Cardiac septum (tissue), 1 donor: ENCODE data around the gene CRISPLD2. TPM values are rescaled to one million over a fixed set of nuclear protein-coding genes. Genes with fewer than 3 reads are reported as not detected.

Experiments
- DNase-seq: peaks from one replicate; pipeline ENCODE4 v3.0.0-alpha.2; 2020; ENCODE audit warnings: low spot score
- intact Hi-C: fragments of 100-400 bp; cut with DNase I; formaldehyde crosslinking; loops from one replicate; pipeline ENCODE4 v1.14.0; 2022
- total RNA-seq: library from RNA; stranded (reverse); fragmentation: NEBNext Ultra II Directional; extraction: Animal tissue kit (Norgen Biotek cat#: 25700); gene quantifications from one replicate; pipeline ENCODE4 v1.2.1, GENCODE V29; 2021
- donor health status: DM: no; HTN: no; CAD: no.

Gene CRISPLD2
- total RNA-seq, 1 donor from 2014 or later, result 16.3 TPM

DNA sequence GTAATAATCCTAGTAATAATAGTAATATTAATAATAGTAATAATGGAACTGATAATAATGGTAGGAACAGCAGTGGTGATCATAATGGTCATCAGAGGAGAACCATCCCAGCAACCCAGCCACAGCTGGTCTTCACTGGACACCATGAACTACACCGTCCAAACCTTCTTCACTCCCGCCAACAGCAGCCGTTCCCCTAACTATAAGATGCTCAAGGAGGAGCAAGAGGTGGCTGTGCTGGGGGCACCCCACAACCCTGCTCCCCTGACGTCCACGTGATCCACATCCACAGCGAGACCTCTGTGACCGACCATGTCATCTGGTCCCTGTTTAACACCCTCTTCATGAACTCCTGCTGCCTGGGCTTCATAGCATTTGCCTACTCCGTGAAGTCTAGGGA lies 100.5 kb downstream of the CRISPLD2 start:
- no peak for DNase-seq

GRCh38 chr16:84922351-84923120 lies 102.8 kb downstream of the CRISPLD2 start:
- peak; percentile 85 for DNase-seq
- intact Hi-C loops, result no loop called here

More for the DNA sequence above, 100.5 kb downstream of the CRISPLD2 start:
- intact Hi-C loops, result no loop called here

GRCh38 chr16:84924331-84925091 lies 104.7 kb downstream of the CRISPLD2 start:
- intact Hi-C loops, result loop anchor here (2.0 to 5.0 kb wide), 2 partner anchors 46 to 87 kb away; no protein-coding TSS in a partner anchor
- no peak for DNase-seq

GRCh38 chr16:84925092-84925772 lies 105.4 kb downstream of the CRISPLD2 start:
- intact Hi-C loops, result loop anchor here (2.0 to 5.0 kb wide), 2 partner anchors 46 to 88 kb away; no protein-coding TSS in a partner anchor

DNA sequence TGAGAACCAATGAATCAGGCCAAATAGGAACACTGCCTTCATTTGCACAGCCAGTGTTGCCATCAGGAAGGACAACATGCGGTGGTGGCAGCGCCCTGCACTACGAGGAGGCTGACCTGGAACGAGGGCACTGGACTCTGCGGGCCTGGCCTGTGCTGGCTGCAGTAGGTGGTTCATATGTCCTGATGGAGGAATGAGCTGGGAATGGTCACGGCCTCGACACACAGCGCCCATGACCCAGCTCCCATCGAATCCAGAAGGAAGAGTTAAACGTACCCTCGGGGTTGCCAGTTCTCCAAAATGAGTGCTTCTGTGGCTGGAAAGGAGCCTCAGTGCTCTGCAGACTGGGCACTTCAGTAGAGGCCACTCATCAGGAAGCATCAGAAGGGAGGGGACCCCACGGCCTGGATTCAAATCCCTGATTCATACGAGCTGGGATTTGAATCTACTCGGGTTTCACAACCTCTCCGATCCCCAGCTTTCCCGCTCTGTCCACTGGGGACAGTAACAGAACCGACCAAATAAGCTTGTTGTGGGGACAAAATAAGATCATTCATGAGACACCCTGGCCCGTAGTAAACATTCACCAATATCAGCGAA lies 106.1 kb downstream of the CRISPLD2 start:
- intact Hi-C loops, result loop anchor here (2.0 to 5.0 kb wide), 2 partner anchors 45 to 89 kb away; no protein-coding TSS in a partner anchor
- no peak for DNase-seq

More at GRCh38 chr16:84925092-84925772, 105.4 kb downstream of the CRISPLD2 start:
- peak; percentile 84 for DNase-seq

- no peak for DNase-seq
- intact Hi-C loops, result loop anchor here (5.0 kb wide), 1 partner anchor 89 kb away; no protein-coding TSS in a partner anchor
Measured at GRCh38 chr16:84926462-84926861, 106.7 kb downstream of the CRISPLD2 start.

DNA sequence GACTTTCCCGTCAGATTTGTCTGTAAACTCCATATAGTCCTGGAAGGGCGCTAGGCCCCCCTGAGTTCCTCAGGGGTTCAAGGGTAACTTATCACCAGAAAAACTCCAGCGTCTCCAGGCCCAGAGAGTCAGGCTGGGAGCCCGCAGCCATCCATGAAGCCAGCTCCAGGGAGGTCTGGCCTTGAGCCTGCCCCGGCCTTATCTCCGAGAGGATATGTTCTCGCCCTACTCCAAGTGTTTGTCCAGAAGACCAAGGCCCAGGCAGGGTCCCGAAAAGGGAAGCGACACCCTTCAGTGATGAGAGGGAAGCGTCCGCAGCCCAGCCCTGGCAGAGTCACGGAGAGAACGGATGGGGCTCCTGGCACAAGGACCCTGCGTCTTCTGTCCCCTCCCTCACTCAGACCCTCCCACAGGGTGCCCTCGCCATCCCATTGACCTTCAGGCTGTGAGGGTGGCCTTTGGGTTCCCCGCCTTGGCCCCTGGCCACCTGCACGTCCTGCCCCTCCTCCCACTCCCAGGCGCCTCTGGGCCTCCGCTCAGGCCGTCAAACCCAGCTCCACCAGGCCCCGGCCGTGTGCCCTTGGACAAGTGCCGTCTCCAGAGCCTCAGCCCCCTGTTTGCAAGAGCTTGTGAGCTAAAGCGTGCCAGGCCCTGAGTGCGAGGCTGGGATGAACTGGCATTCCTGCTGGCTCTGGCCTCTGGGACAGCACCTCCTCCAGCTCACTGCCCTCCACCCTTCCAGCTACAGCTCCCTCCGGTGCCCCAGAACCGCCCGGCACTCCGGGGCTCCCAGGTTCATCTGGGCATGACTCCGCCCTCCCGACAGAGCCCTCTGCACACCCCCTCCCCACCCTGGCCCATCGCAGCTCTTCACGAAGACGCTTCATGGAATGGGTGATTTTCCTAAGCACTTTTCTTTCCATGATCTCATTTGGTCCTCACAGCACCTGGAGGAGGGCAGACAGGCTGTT lies 108.1 kb downstream of the CRISPLD2 start:
- DNase-seq, result no peak
- intact Hi-C loops, result loop anchor here (5.0 kb wide), 1 partner anchor 91 kb away; no protein-coding TSS in a partner anchor

- intact Hi-C loops, result loop anchor here (5.0 kb wide), 1 partner anchor 92 kb away; no protein-coding TSS in a partner anchor
- no peak for DNase-seq
Measured at GRCh38 chr16:84928679-84929420, 109.1 kb downstream of the CRISPLD2 start.

DNA sequence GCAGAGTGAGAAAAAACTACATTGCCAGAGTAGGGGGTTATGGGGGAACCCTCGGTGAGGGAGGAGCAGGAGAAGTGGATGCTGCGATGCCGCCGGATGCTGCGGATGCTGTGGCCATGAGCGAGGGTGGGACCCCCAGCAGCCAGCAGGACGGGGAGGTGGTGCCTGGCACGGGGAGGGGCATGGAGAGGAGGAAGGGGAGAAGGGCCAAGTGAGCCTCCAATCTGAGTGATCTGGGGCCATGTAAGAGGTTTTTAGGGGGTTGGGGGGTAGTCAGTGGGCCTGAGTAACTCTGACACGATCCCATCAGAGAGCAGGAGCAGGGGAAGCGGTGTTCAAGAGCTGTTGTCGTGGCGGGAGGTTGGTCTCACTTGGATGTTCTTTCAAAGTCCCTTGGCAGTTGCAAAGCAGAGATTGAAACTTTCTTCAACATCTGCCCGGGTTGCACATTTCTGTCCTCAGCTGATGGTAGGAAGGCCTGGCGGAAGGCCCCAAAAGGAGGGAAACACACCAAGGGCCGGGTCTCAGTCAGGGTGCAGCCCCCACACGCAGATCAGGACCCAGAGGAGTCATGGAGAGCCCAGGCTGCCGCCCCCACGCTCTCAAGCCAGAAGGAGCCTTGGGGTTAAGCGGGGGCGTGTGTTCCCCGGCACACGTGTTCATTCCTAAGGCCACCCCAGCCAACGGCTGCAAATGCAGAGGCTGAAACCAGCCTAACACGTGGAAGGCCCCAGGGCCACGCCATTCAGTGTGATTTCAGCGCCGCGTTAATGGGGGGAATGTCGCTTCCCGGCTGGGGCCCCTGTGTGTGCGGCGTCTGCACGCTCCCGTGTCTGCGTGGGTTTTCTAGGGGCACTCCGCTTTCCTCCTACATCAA lies 109.9 kb downstream of the CRISPLD2 start:
- DNase-seq, result no peak
- intact Hi-C loops, result loop anchor here (5.0 kb wide), 1 partner anchor 92 kb away; no protein-coding TSS in a partner anchor

- DNase-seq, result no peak
- intact Hi-C loops, result no loop called here
Measured at GRCh38 chr16:84930298-84931106, 110.7 kb downstream of the CRISPLD2 start.

DNA sequence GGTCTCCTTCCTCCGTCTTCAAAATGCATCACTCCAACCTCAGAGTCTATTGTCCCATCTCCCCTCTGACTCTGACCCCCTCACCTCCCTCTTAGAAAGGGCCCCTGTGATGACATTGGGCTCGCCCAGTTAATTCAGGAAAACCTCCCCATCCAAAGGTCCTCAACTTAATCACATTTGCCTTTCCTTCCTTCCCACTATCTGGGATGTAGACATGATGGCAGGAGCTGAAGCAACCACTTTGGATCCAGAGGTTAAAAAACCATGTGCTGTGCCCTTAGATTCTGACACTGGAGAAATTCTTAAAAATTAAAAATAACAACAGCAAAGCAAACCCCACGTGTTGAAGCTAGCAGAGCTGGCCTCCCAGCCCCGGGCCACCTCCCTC lies 111.3 kb downstream of the CRISPLD2 start:
- intact Hi-C loops, result no loop called here
- no peak for DNase-seq

DNA sequence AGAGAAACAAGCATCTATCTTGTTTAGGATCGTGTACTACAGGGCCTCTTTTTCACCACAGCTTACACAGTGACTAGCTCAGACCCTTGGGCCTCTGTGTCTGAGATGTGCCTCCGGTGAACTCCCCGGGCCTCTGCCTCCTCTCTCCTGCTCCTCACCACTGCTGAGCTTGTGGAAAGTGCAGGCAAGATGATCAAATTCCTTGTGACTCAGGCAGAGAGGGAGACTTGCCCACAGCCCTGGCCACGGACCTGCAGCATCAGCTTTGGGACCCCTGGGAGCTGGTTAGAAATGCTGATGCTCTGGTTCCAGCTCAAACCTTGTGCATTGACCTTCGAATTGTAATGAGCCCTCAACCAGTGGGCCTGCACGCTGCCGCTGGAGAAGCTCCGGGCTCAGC lies 111.7 kb downstream of the CRISPLD2 start:
- DNase-seq, result no peak
- intact Hi-C loops, result no loop called here

DNA sequence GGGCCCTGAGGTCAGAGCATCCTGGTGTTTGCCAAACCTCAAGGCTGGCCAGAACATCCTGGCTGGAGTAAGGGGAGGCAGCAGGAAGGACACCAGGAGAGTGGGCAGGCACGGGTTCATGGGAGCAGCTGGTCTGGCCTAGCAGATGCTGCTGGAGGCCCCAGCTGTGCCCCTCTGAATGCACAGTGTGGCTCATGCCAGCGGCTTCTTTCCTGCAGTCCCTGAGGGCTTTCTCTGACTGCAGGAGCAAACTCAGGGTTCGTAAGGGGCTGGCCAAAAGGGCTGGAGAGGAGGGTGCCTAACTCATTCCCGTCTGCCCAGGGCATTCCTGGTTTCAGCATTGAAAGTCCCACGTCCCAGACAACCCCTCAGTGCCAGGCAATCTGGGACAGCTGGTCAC lies 112.9 kb downstream of the CRISPLD2 start:
- DNase-seq, result no peak
- intact Hi-C loops, result loop anchor here (2.0 kb wide), 1 partner anchor 20 kb away; no protein-coding TSS in a partner anchor

- peak; percentile 89 for DNase-seq
- intact Hi-C loops, result loop anchor here (2.0 kb wide), 1 partner anchor 19 kb away; no protein-coding TSS in a partner anchor
Measured at GRCh38 chr16:84933774-84934631, 114.2 kb downstream of the CRISPLD2 start.
